Forelimb muscle (tissue), 1 donor: Measurements from ENCODE around the gene TMEM167B. TPM values are rescaled to one million over a fixed set of nuclear protein-coding genes. Genes with fewer than 3 reads are reported as not detected.
"Not testable (repeated sequence)": the region's sequence is repeated elsewhere in the genome, so short reads cannot be mapped to it uniquely, and the experiment has no call there.

Source experiments
- DNase-seq: peaks from one replicate; pipeline ENCODE4 v3.0.0-alpha.2; 2013; ENCODE audit warnings: low read depth
- polyA plus RNA-seq: library from polyadenylated mRNA; unstranded; fragments of 120-200 nt; gene quantifications from one replicate; pipeline ENCODE4 v1.2.1, GENCODE V29; 2013; ENCODE audit not compliant: insufficient read length

Gene TMEM167B
- polyA plus RNA-seq, 1 donor = 37.6 TPM

DNA sequence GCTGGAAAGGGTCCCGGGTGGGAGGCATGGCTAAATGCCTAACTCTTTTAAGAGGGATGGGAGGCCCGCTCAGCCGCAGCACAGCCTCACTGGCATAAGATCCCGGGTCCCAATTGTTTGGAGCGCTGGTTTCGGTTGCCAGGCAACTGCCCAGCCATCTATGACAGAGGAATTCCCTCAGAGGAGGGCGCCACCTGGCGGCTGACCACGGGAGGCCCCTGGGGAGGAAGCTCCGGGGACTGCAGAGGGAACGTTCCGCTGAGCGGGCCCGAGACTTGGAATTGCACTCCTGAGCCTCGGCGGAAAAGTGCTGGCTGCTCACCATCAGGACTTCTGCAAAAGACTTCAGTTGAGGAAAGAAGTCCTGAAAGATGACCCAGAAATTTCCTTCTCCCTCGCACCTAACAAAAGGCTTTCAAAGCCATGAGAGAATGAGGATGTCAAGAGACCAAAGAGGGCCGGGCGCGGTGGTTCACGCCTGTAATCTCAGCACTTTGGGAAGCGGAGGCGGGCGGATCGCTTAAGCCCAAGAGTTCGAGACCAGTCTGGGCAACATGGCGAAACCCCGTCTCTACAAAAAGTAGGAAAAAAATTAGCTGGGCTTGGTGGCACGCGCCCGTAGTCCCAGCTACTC is 22.2 kb downstream of the TMEM167B start:
- peak; percentile 40 for DNase-seq

DNA sequence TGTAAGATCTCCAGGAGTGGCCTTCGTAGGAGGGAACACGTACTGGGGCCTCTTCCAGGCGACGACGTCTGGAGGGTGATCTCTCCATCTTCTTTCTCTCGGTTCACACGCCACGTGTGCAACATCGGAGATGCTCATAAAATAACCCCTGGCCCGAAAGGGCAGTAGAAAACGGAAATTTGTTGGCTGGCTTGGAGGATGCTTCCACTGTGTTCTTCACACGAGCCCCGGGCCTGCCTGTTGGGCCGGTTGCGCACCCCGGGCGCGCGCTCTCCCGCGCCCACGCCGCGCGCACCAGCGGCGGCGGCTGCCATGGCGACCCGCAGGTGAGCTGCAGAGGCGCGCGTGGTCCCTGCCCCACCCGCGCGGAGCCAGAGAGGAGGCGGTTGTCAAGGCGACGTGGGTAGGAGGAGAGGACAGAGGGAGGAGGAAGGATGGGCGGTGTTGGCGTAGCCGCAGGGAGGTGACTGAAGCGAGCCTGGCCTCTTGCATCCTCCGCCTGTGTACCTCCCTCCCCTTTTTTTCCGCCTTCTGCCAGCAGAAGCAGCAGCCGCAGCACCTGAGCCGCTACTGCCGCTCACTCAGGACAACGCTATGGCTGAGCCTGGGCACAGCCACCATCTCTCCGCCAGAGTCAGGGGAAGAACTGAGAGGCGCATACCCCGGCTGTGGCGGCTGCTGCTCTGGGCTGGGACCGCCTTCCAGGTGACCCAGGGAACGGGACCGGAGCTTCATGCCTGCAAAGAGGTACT is 23.2 kb downstream of the TMEM167B start, which contains the start of gene ELAPOR1:
ELAPOR1 (plus strand) TSS at position 526 of the 752 bp plus-strand sequence; CDS start at position 595, 69 bp downstream.
- DNase-seq = no peak

DNA sequence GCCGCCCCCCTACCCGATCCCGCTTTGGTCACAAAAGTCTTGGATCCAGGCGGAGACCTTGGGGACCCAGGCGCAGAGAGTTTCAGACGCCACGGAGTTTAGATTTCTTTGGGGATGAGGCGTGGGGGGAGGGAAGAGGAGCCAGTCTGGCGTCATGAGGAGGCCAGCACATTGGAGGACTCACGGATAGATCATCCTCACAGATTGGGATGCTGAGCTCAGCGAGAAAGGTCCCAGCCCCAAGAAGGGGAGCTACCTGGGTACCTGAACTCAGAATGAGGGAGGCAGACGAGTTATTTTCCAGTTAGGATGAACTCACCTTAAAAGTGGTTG is 23.7 kb downstream of the TMEM167B start:
- DNase-seq = no peak

DNA sequence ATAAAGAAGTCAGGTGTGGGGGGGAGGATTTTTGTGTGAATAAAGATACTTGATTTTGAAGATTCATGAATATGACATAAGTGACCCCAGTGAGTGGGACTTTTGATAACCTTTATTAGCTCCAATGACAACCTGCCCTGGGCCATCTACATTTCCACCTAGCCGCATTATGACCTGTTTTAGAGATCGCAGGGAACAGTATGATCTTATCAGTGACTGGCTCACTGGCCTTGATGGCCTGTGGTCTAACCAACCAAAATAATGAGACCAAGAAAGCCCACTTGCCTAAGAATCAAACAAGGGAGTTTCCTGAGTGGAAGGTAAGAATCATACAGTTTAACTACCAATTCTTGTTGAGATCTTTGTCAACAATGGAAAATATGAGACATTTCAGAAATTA is 25.1 kb downstream of the TMEM167B start:
- no peak for DNase-seq

DNA sequence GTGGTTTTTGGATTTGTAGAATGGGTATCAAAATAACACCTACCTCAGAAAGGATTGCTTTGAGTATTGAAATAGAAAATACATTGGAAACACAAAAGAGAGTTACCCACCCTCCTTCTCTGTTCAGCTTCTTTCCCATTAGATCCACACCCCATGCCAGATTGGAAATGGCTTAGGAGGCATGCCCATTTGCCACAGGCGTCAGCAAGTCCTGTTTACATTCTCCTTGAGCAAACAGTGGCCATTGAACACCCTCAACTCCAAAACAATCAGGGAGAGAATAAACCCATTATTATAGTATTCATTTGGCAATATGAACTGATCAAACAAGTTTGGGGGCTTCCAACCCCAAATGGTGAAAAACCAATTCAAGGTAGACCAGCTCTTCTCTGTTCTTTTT is 25.7 kb downstream of the TMEM167B start:
- DNase-seq = no peak

DNA sequence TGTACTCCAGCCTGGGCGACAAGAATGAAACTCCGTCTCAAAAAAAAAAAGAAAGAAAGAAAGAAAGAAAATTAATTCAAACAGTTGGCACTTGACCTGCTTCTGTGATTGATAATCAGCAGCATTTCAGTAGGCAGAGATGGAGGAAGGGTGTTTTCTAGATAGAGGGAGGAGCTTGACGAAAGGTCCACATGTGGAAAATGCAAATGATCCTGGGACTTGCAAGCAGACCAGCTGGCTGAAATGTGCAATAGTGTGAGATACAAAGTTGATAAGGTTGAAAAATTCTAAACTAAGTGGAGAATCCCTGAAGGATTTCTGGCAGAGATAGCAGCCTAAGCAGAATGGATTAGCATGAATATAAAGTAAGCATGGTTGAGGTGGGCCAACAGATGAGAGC is 27.5 kb downstream of the TMEM167B start:
- no peak for DNase-seq

DNA sequence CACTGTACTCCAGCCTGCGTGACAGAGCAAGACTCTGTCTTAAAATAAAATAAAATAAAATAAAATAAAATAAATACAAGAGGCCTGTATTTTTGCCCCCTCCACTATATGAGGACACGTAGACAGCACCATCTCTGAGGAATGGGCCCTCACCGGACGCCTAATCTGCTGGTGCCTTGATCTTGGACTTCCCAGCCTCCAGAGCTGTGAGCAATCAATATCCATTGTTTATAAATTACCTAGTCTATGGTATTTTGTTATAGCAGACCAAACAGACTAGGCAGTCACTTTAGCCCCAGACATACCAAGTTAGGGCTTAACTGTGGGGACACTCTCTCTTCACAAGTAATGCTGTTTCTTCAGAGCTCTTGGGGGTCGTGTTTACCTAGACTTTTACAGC is 29.8 kb downstream of the TMEM167B start:
- DNase-seq = no peak

DNA sequence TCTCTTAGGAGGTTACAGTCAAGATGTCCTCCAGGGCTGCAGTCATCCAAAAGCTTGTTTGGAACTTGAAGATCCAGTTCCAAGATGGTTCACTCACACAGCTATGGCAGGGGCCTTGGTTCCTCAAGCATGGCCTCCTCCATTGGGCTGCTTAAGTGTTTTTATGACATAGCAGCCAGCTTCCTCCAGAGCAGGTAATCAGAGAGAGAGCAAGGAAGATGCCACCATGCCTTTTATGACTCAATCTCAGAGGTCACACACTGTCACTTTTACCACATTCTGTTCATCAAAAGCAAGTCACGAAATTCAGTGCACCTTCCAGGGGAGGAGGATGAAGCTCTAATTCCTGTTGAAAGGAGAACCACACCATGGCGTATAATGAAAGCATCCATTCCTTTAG is 40.5 kb downstream of the TMEM167B start:
- no peak for DNase-seq

DNA sequence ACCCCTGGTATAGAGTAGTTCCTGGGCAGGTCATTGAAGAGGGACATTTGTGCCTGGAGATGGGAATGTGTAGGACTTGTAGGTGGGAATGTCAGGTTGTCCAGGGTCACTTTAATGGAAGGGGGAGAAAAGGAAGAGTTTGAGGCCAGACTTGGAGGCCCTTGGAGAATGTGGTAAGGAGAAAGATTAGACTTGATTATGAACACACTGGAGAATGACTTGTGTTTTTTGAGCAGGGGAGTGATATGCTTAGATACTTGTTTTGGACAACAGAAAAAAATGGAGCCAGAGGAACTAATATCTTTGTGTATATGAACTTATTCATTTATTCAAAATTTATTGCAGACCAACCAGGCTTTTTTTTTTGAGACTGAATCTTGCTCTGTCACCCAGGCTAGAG is 41.2 kb downstream of the TMEM167B start:
- DNase-seq = no peak

DNA sequence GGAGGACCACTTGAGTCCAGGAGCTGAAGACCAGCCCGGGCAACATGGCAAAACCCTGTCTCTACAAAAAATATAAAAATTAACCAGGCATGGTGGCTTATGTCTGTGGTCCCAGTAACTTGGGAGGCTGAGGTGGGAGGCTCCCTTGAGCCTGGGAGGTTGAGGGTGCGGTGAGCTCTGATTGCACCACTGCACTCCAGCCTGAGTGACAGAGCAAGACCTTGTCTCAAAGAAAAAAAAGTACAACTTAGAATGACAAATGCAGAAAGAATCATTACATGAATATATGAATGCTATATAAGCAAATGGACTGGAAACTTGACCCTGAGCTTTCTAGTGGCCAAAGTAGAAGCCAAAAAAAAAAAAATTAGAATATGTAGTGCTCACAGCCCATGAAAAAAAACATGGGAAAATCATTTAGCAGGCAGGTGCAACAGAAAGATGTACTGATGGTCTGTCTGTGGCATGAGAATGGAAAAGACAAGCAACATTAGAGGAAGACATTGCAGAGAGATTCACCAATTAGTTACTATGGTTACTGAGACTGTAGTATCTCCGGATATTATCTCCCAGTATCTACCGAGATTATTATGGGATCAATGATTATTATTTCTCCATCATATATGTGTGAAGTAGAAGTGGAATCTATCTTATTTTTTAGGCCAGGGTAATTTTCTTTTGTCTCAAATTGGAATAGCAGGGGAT is 42.6 kb downstream of the TMEM167B start:
- DNase-seq = no peak

DNA sequence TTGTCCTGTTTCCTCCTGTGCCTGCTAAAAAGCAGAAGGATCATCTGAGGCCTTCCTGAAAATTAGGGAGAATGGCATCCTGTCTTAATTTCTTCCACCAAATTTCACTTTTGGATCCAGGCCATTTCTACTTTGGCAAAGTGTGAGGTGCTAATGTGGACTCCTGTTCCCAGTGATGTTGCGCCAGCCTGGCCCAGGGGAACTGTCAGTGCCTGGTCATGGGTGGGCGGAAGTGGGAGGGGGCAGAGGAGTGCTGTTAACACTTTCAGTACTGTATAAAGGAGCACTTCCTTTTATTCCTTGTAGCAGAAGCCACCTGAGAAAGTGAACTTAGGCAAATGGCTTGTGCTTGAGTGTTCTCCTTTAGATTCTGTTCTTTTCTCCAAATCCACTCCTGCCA is 43.3 kb downstream of the TMEM167B start:
- DNase-seq = no peak

DNA sequence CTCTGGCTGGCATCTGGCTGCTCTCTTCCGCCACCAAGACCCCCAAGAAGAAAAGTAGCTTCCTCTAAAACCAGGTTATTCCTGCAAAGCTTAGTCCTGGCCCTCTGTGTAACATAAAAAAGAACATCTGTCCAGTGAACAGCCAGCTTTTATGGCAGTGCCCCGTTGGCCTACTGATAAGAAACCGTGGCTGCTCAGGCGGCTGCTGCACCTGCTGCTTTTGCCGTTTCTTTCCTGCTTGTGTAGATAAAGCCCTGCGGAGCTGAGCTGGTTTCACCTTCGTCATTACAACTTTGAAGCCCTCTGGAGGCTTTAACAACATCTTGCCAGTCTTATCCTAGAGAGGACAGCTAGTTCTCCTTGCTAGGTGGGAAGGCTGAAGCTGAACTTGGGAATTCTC is 43.9 kb downstream of the TMEM167B start:
- DNase-seq = no peak

DNA sequence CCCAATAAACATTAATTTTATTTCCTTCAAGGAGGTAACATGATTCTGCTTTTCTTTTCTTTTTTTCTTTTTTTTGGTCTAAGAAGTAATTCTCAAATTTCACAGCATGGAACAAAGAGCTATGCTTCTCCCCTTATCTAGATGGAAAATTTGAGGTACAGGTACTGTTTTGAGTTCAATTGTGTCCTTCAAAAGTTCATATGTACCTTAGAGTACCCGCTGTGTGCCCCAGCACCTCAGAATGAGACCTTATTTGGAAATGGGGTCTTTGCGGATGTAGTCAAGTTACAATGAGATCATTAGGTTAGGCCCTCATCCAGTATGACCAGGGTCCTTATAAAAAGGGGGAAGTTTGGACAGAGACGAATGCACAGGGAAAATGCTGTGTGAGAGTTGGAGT is 45.4 kb downstream of the TMEM167B start:
- no peak for DNase-seq

DNA sequence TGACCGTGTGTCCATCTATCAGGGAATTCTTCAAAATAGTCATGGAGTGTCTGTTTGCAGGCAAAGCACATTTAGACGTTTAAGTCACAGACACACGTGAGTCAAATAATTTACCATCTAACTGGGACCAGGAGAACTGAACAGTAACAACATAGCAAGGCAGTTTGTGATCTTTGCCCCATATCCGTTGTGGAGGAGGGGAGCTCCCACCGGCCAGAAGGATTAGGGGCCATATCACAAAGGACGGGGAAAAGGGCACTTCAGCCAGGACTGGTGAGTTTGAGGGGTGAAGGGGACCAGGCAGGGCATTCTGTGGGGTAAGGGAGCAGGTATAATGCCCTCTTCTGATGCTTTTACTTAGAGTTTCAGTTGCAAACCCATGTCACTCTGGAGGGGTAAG is 46.2 kb downstream of the TMEM167B start:
- no peak for DNase-seq

DNA sequence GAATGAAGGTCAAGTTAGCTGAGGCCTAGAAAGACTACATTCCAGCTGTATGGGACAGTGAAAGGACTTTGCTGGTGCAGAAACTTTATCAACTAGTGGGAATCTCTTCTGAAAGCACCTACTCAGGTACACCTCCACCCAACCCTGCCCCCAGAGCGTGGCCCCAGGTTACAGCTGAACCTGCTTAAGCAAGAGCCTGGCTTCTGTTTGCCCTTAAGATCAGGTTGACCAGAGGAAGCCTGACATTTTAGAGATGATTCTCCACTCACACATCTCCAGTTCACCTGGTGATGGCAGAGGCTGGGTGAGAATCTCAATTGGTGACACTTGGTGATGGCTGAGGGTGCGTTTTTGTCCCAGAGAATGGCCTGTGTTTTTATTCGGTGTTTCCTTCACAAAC is 47.4 kb downstream of the TMEM167B start:
- DNase-seq = no peak

DNA sequence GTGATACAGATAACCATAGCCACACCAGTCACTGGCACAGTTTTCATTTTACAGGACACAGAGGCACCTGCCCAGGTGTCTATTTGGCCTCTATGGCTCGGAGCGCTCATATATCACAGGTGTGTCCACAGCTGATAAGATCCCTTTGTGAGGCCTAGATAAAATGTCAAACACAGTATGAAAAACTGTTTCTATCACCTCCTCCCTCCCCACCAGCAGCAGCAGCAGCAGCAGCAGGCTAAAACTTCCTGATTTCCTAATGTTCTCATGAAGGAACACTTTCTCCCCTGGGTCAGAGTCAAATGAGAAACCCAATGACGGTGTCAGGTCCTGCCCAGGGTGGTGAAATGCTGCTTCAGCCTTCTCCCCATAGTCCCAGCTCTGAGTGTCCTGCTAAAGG is 47.8 kb downstream of the TMEM167B start:
- no peak for DNase-seq

DNA sequence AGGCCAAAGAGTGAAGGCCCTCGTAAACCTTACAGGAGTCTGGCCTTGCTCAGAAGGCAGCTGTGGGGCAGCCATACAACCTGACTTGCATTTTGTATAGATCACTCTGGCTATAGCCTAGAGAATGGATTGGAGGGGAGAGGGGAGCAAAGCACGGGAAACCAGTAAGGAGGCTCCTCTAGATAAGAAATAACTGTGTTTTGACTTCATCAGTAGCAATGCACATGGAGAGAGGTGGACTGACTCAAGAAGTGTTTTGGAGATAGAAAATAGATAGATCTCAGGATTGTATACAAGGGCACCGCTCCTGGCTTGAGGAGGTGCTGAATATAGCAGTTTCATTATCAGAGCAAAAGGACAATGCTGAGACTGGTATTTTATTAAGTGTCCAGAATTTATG is 49.8 kb downstream of the TMEM167B start:
- no peak for DNase-seq

DNA sequence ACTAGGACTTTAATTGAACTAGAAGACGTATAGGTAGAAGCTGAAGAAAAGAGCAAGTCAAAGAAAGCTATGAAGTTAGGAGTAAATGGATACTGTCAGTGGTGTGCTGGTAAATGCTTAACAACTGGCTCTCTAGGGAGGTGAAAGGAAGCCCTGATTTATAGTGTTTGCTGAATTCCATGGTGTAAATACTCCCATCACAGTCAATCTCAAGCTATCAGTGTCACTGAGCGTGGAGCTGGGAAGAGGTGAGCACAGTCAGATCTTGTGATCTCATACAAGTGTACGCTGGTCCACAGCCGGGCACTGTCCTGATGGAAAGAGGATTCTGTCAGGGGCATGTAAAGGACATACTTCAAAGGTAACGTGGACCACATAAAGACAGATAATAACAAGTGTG is 51.7 kb downstream of the TMEM167B start:
- no peak for DNase-seq

DNA sequence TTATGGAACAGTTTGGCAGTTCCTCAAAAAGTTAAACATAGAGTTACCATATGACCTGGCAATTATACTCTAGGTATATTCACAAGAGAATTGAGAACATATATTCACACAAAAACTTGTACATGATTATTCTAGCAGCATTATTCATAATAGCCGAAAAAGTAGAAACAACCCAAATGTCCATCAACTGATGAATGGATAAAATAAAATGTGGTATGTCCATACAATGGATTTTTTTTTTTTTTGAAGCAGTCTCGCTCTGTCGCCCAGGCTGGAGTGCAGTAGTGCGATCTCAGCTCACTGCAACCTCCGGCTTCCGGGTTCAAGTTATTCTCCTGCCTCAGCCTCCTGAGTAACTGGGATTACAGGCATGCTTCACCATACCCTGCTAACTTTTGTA is 52.2 kb downstream of the TMEM167B start:
- not testable (repeated sequence) for DNase-seq
